Measurements from ENCODE around the gene CD46.

Gene CD46

GRCh38 chr1:207831517-207832327 lies 79.9 kb downstream of the CD46 start:
- no peak for DNase-seq (ENCODE audit: low read depth)
- no peak for TF ChIP-seq CTCF (conservative IDR thresholded peaks at IDR 0.05; ENCODE audit: low read depth, low read length)
- no peak overlapping the region for H3K4me3 ChIP-seq (ENCODE audit: low read length)

DNA sequence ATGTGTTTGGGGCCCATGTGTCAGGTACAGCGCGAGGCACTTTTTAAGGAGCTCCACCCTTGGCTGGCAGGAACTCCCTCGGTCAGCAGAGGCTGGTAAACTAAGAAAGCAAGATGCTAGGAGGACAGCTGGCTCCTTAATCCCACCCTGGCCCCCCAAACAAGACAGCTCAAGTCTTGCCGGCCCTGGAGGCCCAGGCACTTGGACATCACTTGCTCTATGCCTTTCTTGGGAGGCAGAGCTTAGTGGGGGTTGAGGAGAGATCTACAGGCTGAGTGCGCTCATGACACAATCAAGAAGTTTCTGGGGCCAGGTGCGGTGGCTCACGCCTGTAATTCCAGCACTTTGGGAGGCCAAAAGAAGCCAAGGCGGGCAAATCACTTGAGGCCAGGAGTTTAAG lies 80.9 kb downstream of the CD46 start:
- TF ChIP-seq CTCF (conservative IDR thresholded peaks at IDR 0.05; ENCODE audit: low read depth, low read length): no peak
- DNase-seq (ENCODE audit: low read depth): no peak
- no peak overlapping the region for H3K4me3 ChIP-seq (ENCODE audit: low read length)

GRCh38 chr1:207833381-207833780 lies 81.5 kb downstream of the CD46 start:
- H3K4me3 ChIP-seq (ENCODE audit: low read length): no peak overlapping the region
- DNase-seq (ENCODE audit: low read depth): no peak
- no peak for TF ChIP-seq CTCF (conservative IDR thresholded peaks at IDR 0.05; ENCODE audit: low read depth, low read length)

DNA sequence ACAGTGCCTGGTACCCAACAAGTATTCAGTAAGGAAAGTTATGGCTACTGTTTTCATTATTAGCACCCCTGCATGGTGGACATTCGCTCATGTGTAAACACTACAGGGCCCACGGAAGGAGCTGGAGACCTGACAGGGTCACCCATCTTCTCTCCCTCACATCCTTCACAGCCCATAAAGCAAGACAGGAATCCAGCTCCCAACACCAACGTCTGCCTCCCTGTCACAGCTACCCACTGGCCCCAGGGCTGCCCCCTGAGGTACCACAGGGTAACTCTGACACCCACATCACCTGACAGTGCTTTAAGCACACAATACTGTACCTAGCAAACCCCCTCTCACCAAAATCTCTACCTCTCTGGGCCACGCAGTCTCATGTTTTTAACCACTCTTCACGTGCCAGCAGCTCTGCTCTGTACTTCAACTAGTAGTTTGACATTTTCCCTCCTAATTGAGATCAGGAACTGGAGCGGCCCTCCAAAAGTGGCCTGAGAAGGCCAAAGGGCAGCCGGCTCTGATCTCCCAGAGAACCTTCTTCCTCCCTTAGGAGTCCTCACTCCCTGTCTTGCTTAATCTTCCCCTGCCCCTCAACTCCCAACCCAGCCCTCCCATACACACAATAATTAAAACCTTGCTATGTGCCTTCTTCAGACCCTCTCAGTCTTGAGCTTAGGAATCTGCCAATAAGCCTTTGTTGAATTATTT lies 82.3 kb downstream of the CD46 start:
- no peak for TF ChIP-seq CTCF (conservative IDR thresholded peaks at IDR 0.05; ENCODE audit: low read depth, low read length)
- no peak overlapping the region for H3K4me3 ChIP-seq (ENCODE audit: low read length)
- no peak for DNase-seq (ENCODE audit: low read depth)

DNA sequence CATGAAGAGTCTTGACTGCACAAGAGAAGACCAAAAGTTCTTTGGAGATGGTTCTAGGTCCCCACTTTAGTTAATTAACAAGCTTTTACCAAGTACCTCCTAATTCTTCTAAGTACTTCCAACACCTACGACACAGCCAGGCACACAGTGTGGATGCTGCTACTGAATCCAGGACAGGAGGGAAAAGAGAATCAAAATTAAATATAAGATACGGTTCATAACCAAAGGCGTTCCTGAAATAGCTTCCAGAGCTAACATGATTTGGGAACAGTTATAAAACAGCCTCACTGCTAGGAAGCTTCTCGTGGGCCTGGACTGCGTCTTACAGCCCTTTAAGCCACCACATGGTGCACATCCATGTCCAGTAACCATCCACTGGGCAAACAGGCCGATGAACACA lies 84.1 kb downstream of the CD46 start:
- no peak overlapping the region for H3K4me3 ChIP-seq (ENCODE audit: low read length)
- TF ChIP-seq CTCF (conservative IDR thresholded peaks at IDR 0.05; ENCODE audit: low read depth, low read length): no peak
- DNase-seq (ENCODE audit: low read depth): no peak

GRCh38 chr1:207836591-207837347 lies 84.9 kb downstream of the CD46 start:
- no peak for DNase-seq (ENCODE audit: low read depth)
- TF ChIP-seq CTCF (conservative IDR thresholded peaks at IDR 0.05; ENCODE audit: low read depth, low read length): no peak
- H3K4me3 ChIP-seq (ENCODE audit: low read length): no peak overlapping the region

All from retinal pigment epithelial cell (primary cell).